WTC11 (cell line): ENCODE measurements around the gene ARID3B. TPM values are rescaled to one million over a fixed set of nuclear protein-coding genes. Genes with fewer than 3 reads are reported as not detected.

Source experiments
- ATAC-seq: fragments of 200-7000 bp; cut with Tn5 transposase; 2 replicates; pipeline ENCODE4 v1.10.0; 2021; ENCODE audit warnings: mild to moderate bottlenecking, moderate library complexity
- CTCF ChIA-PET: fragments of 300-600 bp; sonication (Branson Sonifier 250); formaldehyde crosslinking; loops from one replicate; lab custom pipeline; 2021; ENCODE audit warnings: antibody characterized with exemption; lab: Charles Lee
- POLR2A ChIA-PET: fragments of 350-600 bp; sonication (Branson Sonifier 250); formaldehyde crosslinking; loops from one replicate; lab custom pipeline; 2021; ENCODE audit warnings: antibody characterized with exemption; lab: Charles Lee
- DNase-seq: peaks from one replicate; pipeline ENCODE4 v3.0.0; 2021; ENCODE audit warnings: low spot score
- H3K27ac Mint-ChIP-seq: 2 replicates; pipeline ENCODE4 v1.8.0; 2021; ENCODE audit warnings: mixed read lengths
- H3K27me3 Mint-ChIP-seq: 2 replicates; pipeline ENCODE4 v1.8.0; 2021; ENCODE audit warnings: low read depth, mild to moderate bottlenecking, moderate library complexity, mixed read lengths
- H3K36me3 Mint-ChIP-seq: 2 replicates; pipeline ENCODE4 v1.8.0; 2021; ENCODE audit warnings: mixed read lengths
- H3K4me1 Mint-ChIP-seq: 2 replicates; pipeline ENCODE4 v1.8.0; 2022; ENCODE audit warnings: mixed read lengths
- H3K4me3 Mint-ChIP-seq: 2 replicates; pipeline ENCODE4 v1.8.0; 2021; ENCODE audit warnings: mild to moderate bottlenecking, moderate library complexity, mixed read lengths
- H3K9me3 Mint-ChIP-seq: 2 replicates; pipeline ENCODE4 v1.8.0; 2021; ENCODE audit warnings: mixed read lengths
- ATF1 ChIP-seq: sonication (generic); formaldehyde crosslinking; IDR thresholded peaks from 2 replicates; pipeline ENCODE4 v1.8.1; 2023; ENCODE audit warnings: mild to moderate bottlenecking, moderate library complexity, missing genetic modification reagents
- ATF2 ChIP-seq: sonication (generic); formaldehyde crosslinking; IDR thresholded peaks from 2 replicates; pipeline ENCODE4 v1.8.1; 2022; ENCODE audit warnings: low read depth, missing genetic modification reagents, borderline replicate concordance
- ESRRA ChIP-seq: sonication (generic); formaldehyde crosslinking; IDR thresholded peaks from 2 replicates; pipeline ENCODE4 v1.8.1; 2022; ENCODE audit warnings: mild to moderate bottlenecking, missing genetic modification reagents, borderline replicate concordance
- FOXP1 ChIP-seq: sonication (generic); formaldehyde crosslinking; IDR thresholded peaks from 2 replicates; pipeline ENCODE4 v1.8.0; 2022; ENCODE audit warnings: missing genetic modification reagents, mild to moderate bottlenecking, moderate library complexity, borderline replicate concordance
- HMGA2 ChIP-seq: fragments of 250-450 bp; sonication (Bioruptor Pico); IDR thresholded peaks from 2 replicates; pipeline ENCODE4 v1.4.0; 2021; ENCODE audit warnings: mild to moderate bottlenecking, moderate library complexity
- IRF2 ChIP-seq: sonication (generic); formaldehyde crosslinking; IDR thresholded peaks from 2 replicates; pipeline ENCODE4 v1.8.0; 2022; ENCODE audit warnings: low read depth, missing genetic modification reagents, borderline replicate concordance
- JAZF1 ChIP-seq: fragments of 250-450 bp; sonication (Bioruptor Pico); IDR thresholded peaks from 2 replicates; pipeline ENCODE4 v1.9.0; 2021; ENCODE audit warnings: moderate library complexity, mild to moderate bottlenecking, inconsistent platforms
- JUN ChIP-seq: sonication (generic); formaldehyde crosslinking; IDR thresholded peaks from 2 replicates; pipeline ENCODE4 v1.8.0; 2023; ENCODE audit warnings: mild to moderate bottlenecking, missing genetic modification reagents
- NFATC4 ChIP-seq: fragments of 250-450 bp; sonication (Bioruptor Pico); IDR thresholded peaks from 2 replicates; pipeline ENCODE4 v1.9.0; 2021; ENCODE audit warnings: mild to moderate bottlenecking
- NFE2L1 ChIP-seq: sonication (generic); formaldehyde crosslinking; IDR thresholded peaks from 2 replicates; pipeline ENCODE4 v1.8.1; 2023; ENCODE audit warnings: missing genetic modification reagents
- NR2C2 ChIP-seq: sonication (generic); formaldehyde crosslinking; IDR thresholded peaks from 2 replicates; pipeline ENCODE4 v1.8.0; 2022; ENCODE audit warnings: mild to moderate bottlenecking, missing genetic modification reagents
- NR3C1 ChIP-seq: sonication (generic); formaldehyde crosslinking; conservative IDR thresholded peaks from 2 replicates; pipeline ENCODE4 v1.8.1; 2023; ENCODE audit warnings: low read depth, mild to moderate bottlenecking, missing genetic modification reagents
- PRRX2 ChIP-seq: fragments of 250-450 bp; sonication (Bioruptor Pico); IDR thresholded peaks from 2 replicates; pipeline ENCODE4 v1.8.0; 2021; ENCODE audit warnings: mild to moderate bottlenecking
- RELA ChIP-seq: sonication (generic); formaldehyde crosslinking; IDR thresholded peaks from 2 replicates; pipeline ENCODE4 v1.8.1; 2022; ENCODE audit warnings: missing genetic modification reagents, mild to moderate bottlenecking, borderline replicate concordance
- SMAD3 ChIP-seq: sonication (generic); formaldehyde crosslinking; IDR thresholded peaks from 2 replicates; pipeline ENCODE4 v1.8.0; 2022; ENCODE audit warnings: missing genetic modification reagents, mild to moderate bottlenecking, borderline replicate concordance
- TEAD4 ChIP-seq: sonication (generic); formaldehyde crosslinking; IDR thresholded peaks from 2 replicates; pipeline ENCODE4 v1.8.0; 2022; ENCODE audit warnings: mild to moderate bottlenecking, missing genetic modification reagents
- ZNF121 ChIP-seq: sonication (generic); formaldehyde crosslinking; IDR thresholded peaks from 2 replicates; pipeline ENCODE4 v1.8.0; 2023; ENCODE audit warnings: missing genetic modification reagents
- ZNF219 ChIP-seq: sonication (generic); formaldehyde crosslinking; IDR thresholded peaks from 2 replicates; pipeline ENCODE4 v1.8.0; 2023; ENCODE audit warnings: missing genetic modification reagents, mild to moderate bottlenecking, borderline replicate concordance
- ZNF263 ChIP-seq: sonication (generic); formaldehyde crosslinking; IDR thresholded peaks from 2 replicates; pipeline ENCODE4 v1.8.1; 2022; ENCODE audit warnings: low read depth, mild to moderate bottlenecking, moderate library complexity, missing genetic modification reagents
- ZNF416 ChIP-seq: fragments of 250-450 bp; sonication (Bioruptor Pico); IDR thresholded peaks from 2 replicates; pipeline ENCODE4 v1.9.0; 2021; ENCODE audit warnings: mild to moderate bottlenecking, inconsistent platforms
- ZNF671 ChIP-seq: fragments of 250-450 bp; sonication (Bioruptor Pico); IDR thresholded peaks from 2 replicates; pipeline ENCODE4 v1.8.0; 2021; ENCODE audit warnings: mild to moderate bottlenecking
- total RNA-seq: library from RNA; stranded (reverse); gene quantifications from 3 replicates; pipeline ENCODE4 v1.2.3, GENCODE V29; 2021
- TF ChIP-seq, protein P1 (sequence below): sonication (generic); formaldehyde crosslinking; IDR thresholded peaks from 2 replicates; pipeline ENCODE4 v1.8.0; 2022; ENCODE audit warnings: mild to moderate bottlenecking, missing genetic modification reagents
- TF ChIP-seq, protein P2 (sequence below): sonication (generic); formaldehyde crosslinking; IDR thresholded peaks from 2 replicates; pipeline ENCODE4 v1.8.1; 2022; ENCODE audit warnings: low read depth, mild to moderate bottlenecking, moderate library complexity, missing genetic modification reagents, borderline replicate concordance
- TF ChIP-seq, protein P3 (sequence below): fragments of 250-450 bp; sonication (Bioruptor Pico); IDR thresholded peaks from 2 replicates; pipeline ENCODE4 v1.9.0; 2021; ENCODE audit warnings: moderate library complexity, mild to moderate bottlenecking, inconsistent platforms, borderline replicate concordance
- TF ChIP-seq, protein P4 (sequence below): sonication (generic); formaldehyde crosslinking; IDR thresholded peaks from 2 replicates; pipeline ENCODE4 v1.8.1; 2023; ENCODE audit warnings: mild to moderate bottlenecking, missing genetic modification reagents, borderline replicate concordance

Gene ARID3B
- total RNA-seq, 1 experiment from 2014 or later = 133 TPM

DNA sequence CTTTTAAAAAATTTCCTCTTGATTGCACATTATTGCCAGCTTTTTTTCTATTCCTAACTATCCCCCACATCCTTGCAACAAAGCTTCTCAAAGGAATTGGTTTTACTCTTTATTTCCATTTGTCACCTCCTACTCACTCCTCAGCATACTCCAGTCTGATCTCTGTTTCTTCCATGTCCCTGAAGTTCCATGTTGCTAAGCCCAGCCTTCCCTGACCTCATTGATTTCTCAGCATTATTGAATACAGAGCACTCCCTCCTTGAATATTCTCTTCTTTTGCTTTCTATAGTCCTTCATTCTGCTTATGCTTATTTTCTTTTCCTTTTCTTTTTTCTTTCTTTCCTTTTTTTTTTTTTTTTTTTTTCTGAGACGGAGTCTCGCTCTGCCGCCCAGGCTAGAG lies 10.7 kb downstream of the ARID3B start:
- H3K9me3 Mint-ChIP-seq = no peaks in the 10 kb centered on the region
- no peak overlapping the region for H3K4me3 Mint-ChIP-seq
- CTCF ChIA-PET = no interaction called here
- POLR2A ChIA-PET = interaction anchor here (1.1 kb wide), 1 partner anchor 11 kb away, joined by 6 read pairs; the partner anchor contains the start of gene ARID3B
- peaks cover 65% of the 10 kb centered on the region for H3K36me3 Mint-ChIP-seq
- peak overlapping the region; percentile 41; the same call in 1 of the 2 replicates for H3K27ac Mint-ChIP-seq
- TF ChIP-seq FOXP1 (CRISPR knock-in tag) (no peak), RELA (CRISPR knock-in tag) (no peak), NFE2L1 (CRISPR knock-in tag) (no peak), TEAD4 (CRISPR knock-in tag) (no peak), ZNF121 (CRISPR knock-in tag) (no peak), NR3C1 (CRISPR knock-in tag) (no peak), NFATC4 (CRISPR knock-in tag) (no peak), ZNF416 (CRISPR knock-in tag) (no peak), SMAD3 (CRISPR knock-in tag) (no peak), ZNF671 (no peak)
- TF ChIP-seq, all 79 proteins: peak for 0
- peaks cover 11% of the 10 kb centered on the region for H3K4me1 Mint-ChIP-seq
- ATAC-seq = no peak
- H3K27me3 Mint-ChIP-seq = no peaks in the 10 kb centered on the region
- no peak for DNase-seq

- Mint-ChIP-seq H3K27ac (no peak overlapping the region), H3K27me3 (no peaks in the 10 kb centered on the region), H3K4me3 (no peak overlapping the region), H3K4me1 (peaks cover 11% of the 10 kb centered on the region), H3K9me3 (no peaks in the 10 kb centered on the region), H3K36me3 (peaks cover 61% of the 10 kb centered on the region)
- CTCF ChIA-PET = no interaction called here
- ATAC-seq = no peak
- DNase-seq = no peak
- POLR2A ChIA-PET = interaction anchor here (1.1 kb wide), 1 partner anchor 12 kb away, joined by 6 read pairs; the partner anchor contains the start of gene ARID3B
- TF ChIP-seq FOXP1 (CRISPR knock-in tag) (no peak), JAZF1 (CRISPR knock-in tag) (no peak), ZNF671 (no peak), ATF1 (CRISPR knock-in tag) (no peak), ATF2 (CRISPR knock-in tag) (no peak), JUN (no peak), NR2C2 (CRISPR knock-in tag) (no peak), PRRX2 (CRISPR knock-in tag) (no peak), ZNF219 (CRISPR knock-in tag) (no peak), ESRRA (no peak), HMGA2 (CRISPR knock-in tag) (no peak), IRF2 (CRISPR knock-in tag) (no peak), SMAD3 (CRISPR knock-in tag) (no peak), ZNF263 (CRISPR knock-in tag) (no peak)
- TF ChIP-seq, protein P1, sequence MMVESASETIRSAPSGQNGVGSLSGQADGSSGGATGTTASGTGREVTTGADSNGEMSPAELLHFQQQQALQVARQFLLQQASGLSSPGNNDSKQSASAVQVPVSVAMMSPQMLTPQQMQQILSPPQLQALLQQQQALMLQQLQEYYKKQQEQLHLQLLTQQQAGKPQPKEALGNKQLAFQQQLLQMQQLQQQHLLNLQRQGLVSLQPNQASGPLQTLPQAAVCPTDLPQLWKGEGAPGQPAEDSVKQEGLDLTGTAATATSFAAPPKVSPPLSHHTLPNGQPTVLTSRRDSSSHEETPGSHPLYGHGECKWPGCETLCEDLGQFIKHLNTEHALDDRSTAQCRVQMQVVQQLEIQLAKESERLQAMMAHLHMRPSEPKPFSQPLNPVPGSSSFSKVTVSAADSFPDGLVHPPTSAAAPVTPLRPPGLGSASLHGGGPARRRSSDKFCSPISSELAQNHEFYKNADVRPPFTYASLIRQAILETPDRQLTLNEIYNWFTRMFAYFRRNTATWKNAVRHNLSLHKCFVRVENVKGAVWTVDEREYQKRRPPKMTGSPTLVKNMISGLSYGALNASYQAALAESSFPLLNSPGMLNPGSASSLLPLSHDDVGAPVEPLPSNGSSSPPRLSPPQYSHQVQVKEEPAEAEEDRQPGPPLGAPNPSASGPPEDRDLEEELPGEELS (CRISPR knock-in tag) = no peak
- TF ChIP-seq, protein P2, sequence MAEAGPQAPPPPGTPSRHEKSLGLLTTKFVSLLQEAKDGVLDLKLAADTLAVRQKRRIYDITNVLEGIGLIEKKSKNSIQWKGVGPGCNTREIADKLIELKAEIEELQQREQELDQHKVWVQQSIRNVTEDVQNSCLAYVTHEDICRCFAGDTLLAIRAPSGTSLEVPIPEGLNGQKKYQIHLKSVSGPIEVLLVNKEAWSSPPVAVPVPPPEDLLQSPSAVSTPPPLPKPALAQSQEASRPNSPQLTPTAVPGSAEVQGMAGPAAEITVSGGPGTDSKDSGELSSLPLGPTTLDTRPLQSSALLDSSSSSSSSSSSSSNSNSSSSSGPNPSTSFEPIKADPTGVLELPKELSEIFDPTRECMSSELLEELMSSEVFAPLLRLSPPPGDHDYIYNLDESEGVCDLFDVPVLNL (CRISPR knock-in tag) = no peak
- TF ChIP-seq, protein P3, sequence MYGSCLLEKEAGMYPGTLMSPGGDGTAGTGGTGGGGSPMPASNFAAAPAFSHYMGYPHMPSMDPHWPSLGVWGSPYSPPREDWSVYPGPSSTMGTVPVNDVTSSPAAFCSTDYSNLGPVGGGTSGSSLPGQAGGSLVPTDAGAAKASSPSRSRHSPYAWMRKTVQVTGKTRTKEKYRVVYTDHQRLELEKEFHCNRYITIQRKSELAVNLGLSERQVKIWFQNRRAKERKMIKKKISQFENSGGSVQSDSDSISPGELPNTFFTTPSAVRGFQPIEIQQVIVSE (CRISPR knock-in tag) = no peak
- TF ChIP-seq, protein P4, sequence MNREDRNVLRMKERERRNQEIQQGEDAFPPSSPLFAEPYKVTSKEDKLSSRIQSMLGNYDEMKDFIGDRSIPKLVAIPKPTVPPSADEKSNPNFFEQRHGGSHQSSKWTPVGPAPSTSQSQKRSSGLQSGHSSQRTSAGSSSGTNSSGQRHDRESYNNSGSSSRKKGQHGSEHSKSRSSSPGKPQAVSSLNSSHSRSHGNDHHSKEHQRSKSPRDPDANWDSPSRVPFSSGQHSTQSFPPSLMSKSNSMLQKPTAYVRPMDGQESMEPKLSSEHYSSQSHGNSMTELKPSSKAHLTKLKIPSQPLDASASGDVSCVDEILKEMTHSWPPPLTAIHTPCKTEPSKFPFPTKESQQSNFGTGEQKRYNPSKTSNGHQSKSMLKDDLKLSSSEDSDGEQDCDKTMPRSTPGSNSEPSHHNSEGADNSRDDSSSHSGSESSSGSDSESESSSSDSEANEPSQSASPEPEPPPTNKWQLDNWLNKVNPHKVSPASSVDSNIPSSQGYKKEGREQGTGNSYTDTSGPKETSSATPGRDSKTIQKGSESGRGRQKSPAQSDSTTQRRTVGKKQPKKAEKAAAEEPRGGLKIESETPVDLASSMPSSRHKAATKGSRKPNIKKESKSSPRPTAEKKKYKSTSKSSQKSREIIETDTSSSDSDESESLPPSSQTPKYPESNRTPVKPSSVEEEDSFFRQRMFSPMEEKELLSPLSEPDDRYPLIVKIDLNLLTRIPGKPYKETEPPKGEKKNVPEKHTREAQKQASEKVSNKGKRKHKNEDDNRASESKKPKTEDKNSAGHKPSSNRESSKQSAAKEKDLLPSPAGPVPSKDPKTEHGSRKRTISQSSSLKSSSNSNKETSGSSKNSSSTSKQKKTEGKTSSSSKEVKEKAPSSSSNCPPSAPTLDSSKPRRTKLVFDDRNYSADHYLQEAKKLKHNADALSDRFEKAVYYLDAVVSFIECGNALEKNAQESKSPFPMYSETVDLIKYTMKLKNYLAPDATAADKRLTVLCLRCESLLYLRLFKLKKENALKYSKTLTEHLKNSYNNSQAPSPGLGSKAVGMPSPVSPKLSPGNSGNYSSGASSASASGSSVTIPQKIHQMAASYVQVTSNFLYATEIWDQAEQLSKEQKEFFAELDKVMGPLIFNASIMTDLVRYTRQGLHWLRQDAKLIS = no peak
Measured at GRCh38 chr15:74552773-74553441, 11.9 kb downstream of the ARID3B start.
